Activated T-helper 2 cell treated with anti-CD3 and anti-CD28 coated beads, Interferon-gamma antibody, Interleukin-2, Interleukin-4, amounts not matched to agents 10 μg/mL and 5 μg/mL and 100 μg/mL, durations not matched to agents 14 hours and 24 hours and 36 hours (primary cell): ENCODE results near the gene ZC3H13. TPM values are rescaled to one million over a fixed set of nuclear protein-coding genes. Genes with fewer than 3 reads are reported as not detected.
"Not testable (repeated sequence)": the region's sequence is repeated elsewhere in the genome, so short reads cannot be mapped to it uniquely, and the experiment has no call there.

ENCODE experiments used
- DNase-seq: peaks from one replicate; pipeline ENCODE4 v3.0.0; 2021; ENCODE audit warnings: low spot score
- H3K27ac Mint-ChIP-seq: one replicate; pipeline ENCODE4 v1.8.0; 2021; ENCODE audit warnings: mixed read lengths
- H3K27me3 Mint-ChIP-seq: one replicate; pipeline ENCODE4 v1.8.0; 2021; ENCODE audit warnings: low read depth, mixed read lengths
- H3K36me3 Mint-ChIP-seq: one replicate; pipeline ENCODE4 v1.8.0; 2021; ENCODE audit warnings: low read depth, mixed read lengths
- H3K4me1 Mint-ChIP-seq: one replicate; pipeline ENCODE4 v1.8.0; 2021; ENCODE audit warnings: low read depth, mixed read lengths
- H3K4me3 Mint-ChIP-seq: one replicate; pipeline ENCODE4 v1.8.0; 2021; ENCODE audit warnings: low read depth, mild to moderate bottlenecking, moderate library complexity, mixed read lengths
- H3K9me3 Mint-ChIP-seq: one replicate; pipeline ENCODE4 v1.8.0; 2021; ENCODE audit warnings: mixed read lengths
- intact Hi-C: fragments of 100-400 bp; cut with micrococcal nuclease; formaldehyde crosslinking; loops from one replicate; pipeline ENCODE4 v1.15.1; 2023
- total RNA-seq: library from RNA; stranded (reverse); gene quantifications from 2 replicates; pipeline ENCODE4 v1.2.3, GENCODE V29; 2022

ZC3H13 gene
- total RNA-seq, 1 donor from 2014 or later = 55.2 TPM

GRCh38 chr13:45981127-45981526, 71.4 kb downstream of the ZC3H13 start:
- peaks cover 14% of the 10 kb centered on the region for H3K4me1 Mint-ChIP-seq
- H3K4me3 Mint-ChIP-seq, H3K27me3 Mint-ChIP-seq, intact Hi-C loops, DNase-seq, H3K9me3 Mint-ChIP-seq, H3K27ac Mint-ChIP-seq: not testable (repeated sequence)
- H3K36me3 Mint-ChIP-seq = peaks cover 72% of the 10 kb centered on the region

DNA sequence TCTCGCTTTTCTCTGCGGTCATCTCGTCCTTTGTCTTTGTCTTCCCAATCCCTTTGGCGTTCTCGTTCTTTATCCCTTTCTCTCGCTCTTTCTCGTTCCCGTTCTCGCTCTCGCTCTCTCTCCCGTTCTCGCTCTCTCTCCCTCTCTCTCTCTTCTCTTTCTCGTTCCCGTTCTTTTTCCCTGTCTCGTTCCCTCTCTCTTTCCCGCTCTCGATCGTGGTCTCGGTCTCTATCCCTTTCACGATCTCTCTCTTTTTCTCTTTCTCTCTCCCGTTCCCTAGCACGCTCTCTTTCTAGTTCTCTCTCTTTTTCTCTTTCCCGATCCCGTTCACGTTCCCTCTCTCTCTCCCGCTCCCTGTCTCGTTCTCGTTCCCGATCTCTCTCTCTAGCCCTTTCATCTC, 77.2 kb downstream of the ZC3H13 start:
- Mint-ChIP-seq H3K27ac (peak overlapping the region; percentile 27), H3K9me3 (no peaks in the 10 kb centered on the region), H3K27me3 (no peaks in the 10 kb centered on the region), H3K4me3 (no peak overlapping the region), H3K36me3 (peaks cover 74% of the 10 kb centered on the region), H3K4me1 (peaks cover 12% of the 10 kb centered on the region)
- no peak for DNase-seq
- intact Hi-C loops = no loop called here

- Mint-ChIP-seq H3K27me3 (no peaks in the 10 kb centered on the region), H3K4me1 (peaks cover 12% of the 10 kb centered on the region), H3K9me3 (no peaks in the 10 kb centered on the region), H3K36me3 (peaks cover 73% of the 10 kb centered on the region), H3K27ac (no peak overlapping the region), H3K4me3 (no peak overlapping the region)
- DNase-seq = no peak
- intact Hi-C loops = no loop called here
These were observed 78.0 kb downstream of the ZC3H13 start for GRCh38 chr13:45974500-45974899.

- Mint-ChIP-seq H3K4me3 (no peak overlapping the region), H3K27me3 (no peaks in the 10 kb centered on the region), H3K4me1 (peaks cover 11% of the 10 kb centered on the region), H3K27ac (no peak overlapping the region), H3K9me3 (no peaks in the 10 kb centered on the region), H3K36me3 (peaks cover 68% of the 10 kb centered on the region)
- DNase-seq = no peak
- intact Hi-C loops = no loop called here
These were observed 85.0 kb downstream of the ZC3H13 start for GRCh38 chr13:45967589-45967988.

DNA sequence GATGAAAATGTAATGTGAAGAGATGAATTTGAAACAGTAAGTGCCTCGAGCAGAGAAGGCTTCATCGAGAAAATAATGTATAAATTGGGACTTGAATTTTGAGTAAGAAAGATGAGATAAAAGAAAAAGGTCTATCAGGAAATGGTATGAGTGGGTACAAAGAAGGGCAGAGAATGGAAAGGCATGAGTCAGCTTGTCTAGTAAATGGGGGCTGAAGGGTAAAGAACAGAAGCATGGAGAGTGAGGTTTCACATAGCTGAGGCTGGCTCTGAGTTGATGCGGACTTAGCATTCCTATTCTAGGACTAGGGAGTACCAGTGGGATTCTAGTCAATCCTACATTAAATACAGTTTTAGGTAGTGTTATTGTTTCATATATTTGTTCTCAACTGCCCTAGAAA, 85.8 kb downstream of the ZC3H13 start:
- intact Hi-C loops = no loop called here
- no peak for DNase-seq
- peaks cover 64% of the 10 kb centered on the region for H3K36me3 Mint-ChIP-seq
- peak overlapping the region; percentile 56 for H3K27ac Mint-ChIP-seq
- no peaks in the 10 kb centered on the region for H3K9me3 Mint-ChIP-seq
- no peaks in the 10 kb centered on the region for H3K27me3 Mint-ChIP-seq
- H3K4me1 Mint-ChIP-seq = peaks cover 11% of the 10 kb centered on the region
- H3K4me3 Mint-ChIP-seq = no peak overlapping the region

DNA sequence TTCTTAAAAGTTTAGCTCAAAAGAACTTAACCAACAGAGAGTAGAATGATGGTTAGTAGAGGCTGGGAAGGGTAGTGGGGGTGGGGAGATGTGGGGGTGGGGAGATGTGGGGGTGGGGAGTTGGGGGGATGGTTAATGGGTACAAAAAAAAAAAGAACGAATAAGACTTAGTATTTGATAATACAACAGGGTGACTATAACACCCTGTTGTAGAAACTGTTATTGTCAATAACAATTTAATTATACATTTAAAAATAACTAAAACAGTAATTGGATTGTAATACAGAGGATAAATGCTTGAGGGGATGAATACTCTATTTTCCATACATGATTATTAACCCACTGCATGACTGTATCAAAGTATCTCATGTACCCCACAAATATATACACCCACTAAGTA, 91.1 kb downstream of the ZC3H13 start:
- peaks cover 3% of the 10 kb centered on the region for H3K4me1 Mint-ChIP-seq
- DNase-seq = no peak
- no peaks in the 10 kb centered on the region for H3K27me3 Mint-ChIP-seq
- H3K9me3 Mint-ChIP-seq = no peaks in the 10 kb centered on the region
- intact Hi-C loops = no loop called here
- H3K27ac Mint-ChIP-seq = no peak overlapping the region
- peaks cover 66% of the 10 kb centered on the region for H3K36me3 Mint-ChIP-seq
- no peak overlapping the region for H3K4me3 Mint-ChIP-seq

DNA sequence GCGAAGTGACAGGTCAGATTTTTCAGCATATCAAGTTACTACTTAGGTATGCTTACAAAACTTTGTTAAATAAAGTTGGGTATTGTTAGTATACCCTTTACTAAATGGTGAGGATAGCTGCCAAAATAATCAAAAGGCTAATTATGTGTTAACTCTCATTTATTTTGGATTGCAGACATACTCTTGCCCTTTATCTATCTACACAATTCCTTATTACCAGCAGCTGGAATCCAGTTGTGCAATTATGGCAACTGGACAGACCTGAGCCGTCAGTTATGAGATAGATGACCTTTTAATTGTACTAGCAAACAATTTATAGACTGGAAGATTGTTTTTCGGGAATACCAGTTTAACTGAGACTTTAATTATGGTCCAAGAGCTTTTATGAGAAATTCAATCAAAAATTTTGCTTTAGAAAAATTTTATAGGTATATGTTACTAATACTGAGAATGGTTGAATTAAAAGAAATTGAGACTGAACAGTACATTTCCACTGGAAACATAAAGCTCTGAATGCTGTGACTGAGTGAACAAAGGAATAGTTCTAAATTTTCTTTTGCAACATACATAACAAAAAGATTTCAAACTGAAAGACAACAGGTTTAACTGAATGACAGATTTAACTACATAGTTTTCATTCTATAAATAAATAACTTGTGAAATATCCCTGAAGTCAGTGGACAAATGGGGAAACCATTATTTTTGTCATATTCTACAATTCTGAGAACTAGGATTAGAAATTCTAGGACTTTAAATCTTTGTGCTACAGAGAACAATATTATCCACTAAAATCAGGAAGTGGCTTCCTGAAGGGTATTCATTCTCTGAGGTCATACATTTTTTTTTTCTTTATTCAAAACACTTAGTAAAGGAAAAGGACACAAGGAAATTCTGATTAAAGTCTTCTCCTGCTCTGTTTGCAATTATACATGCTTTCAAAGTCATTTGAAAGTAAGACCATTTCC, 97.4 kb downstream of the ZC3H13 start:
- intact Hi-C loops = no loop called here
- Mint-ChIP-seq H3K4me3 (no peak overlapping the region), H3K36me3 (peaks cover 35% of the 10 kb centered on the region), H3K27me3 (no peaks in the 10 kb centered on the region), H3K9me3 (no peaks in the 10 kb centered on the region), H3K27ac (no peak overlapping the region), H3K4me1 (no peaks in the 10 kb centered on the region)
- no peak for DNase-seq

GRCh38 chr13:45953082-45953481, 99.5 kb downstream of the ZC3H13 start:
- Mint-ChIP-seq H3K27me3 (no peaks in the 10 kb centered on the region), H3K27ac (no peak overlapping the region), H3K36me3 (peaks cover 26% of the 10 kb centered on the region), H3K4me1 (no peaks in the 10 kb centered on the region), H3K4me3 (no peak overlapping the region), H3K9me3 (no peaks in the 10 kb centered on the region)
- DNase-seq = no peak
- intact Hi-C loops = no loop called here

- Mint-ChIP-seq H3K36me3 (peaks cover 13% of the 10 kb centered on the region), H3K27ac (no peak overlapping the region), H3K4me3 (no peak overlapping the region), H3K4me1 (peaks cover 4% of the 10 kb centered on the region), H3K9me3 (no peaks in the 10 kb centered on the region), H3K27me3 (no peaks in the 10 kb centered on the region)
- no peak for DNase-seq
- intact Hi-C loops = no loop called here
These were observed 100.8 kb downstream of the ZC3H13 start for GRCh38 chr13:45951724-45952123.

DNA sequence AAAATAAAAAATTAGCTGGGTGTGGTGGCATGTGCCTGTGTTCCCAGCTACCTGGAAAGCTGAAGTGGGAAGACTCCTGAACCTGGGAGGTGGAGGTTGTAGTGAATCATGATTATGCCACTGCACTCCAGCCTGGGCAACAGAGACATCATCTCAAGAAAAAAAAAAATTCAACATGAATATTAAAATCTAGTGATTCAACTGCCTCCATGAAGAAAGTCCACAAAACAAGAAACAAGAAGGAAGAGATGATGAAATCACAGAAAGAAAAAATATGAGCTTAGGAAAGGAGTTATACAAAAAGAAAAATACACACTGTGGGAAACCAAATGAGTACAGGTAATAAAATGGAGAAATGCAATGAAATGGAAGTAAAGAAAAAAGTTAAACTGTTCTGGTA, 101.4 kb downstream of the ZC3H13 start:
- Mint-ChIP-seq H3K36me3 (peaks cover 9% of the 10 kb centered on the region), H3K4me1 (peaks cover 4% of the 10 kb centered on the region), H3K27me3 (no peaks in the 10 kb centered on the region), H3K4me3 (no peak overlapping the region), H3K27ac (no peak overlapping the region), H3K9me3 (no peaks in the 10 kb centered on the region)
- intact Hi-C loops = no loop called here
- DNase-seq = no peak

DNA sequence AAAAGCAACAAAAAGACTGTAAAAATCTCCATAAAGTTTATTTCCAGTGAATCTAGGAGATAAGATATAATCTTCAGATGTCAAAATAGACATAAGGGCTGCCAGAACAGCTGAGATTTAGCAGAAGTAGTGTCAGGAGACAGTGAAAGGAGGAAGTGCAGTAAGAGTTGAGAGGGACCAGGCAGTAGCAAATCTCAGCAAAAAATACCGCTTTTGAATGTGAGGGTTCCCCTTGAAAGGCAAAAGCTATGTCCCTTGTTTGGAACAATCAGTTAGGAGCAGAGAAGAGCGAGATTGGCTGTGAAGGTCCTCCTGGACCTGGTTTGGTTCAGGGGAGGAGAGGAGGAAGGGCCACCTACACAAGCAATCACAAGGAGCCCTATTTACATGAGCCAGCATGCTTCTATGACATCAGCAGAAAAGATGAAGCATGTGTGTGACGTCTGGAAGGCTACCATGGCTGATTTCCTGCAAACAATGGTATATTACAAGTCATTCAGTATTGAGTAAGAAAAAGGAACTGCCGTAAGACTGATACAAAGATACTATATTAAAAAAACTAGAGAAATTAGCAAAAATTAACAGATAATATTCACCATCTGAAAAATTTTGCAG, 102.1 kb downstream of the ZC3H13 start:
- H3K4me1 Mint-ChIP-seq = peaks cover 4% of the 10 kb centered on the region
- no peaks in the 10 kb centered on the region for H3K27me3 Mint-ChIP-seq
- peaks cover 7% of the 10 kb centered on the region for H3K36me3 Mint-ChIP-seq
- no peaks in the 10 kb centered on the region for H3K9me3 Mint-ChIP-seq
- no peak for DNase-seq
- H3K27ac Mint-ChIP-seq = no peak overlapping the region
- intact Hi-C loops = no loop called here
- no peak overlapping the region for H3K4me3 Mint-ChIP-seq

- Mint-ChIP-seq H3K27me3 (no peaks in the 10 kb centered on the region), H3K4me3 (no peak overlapping the region), H3K36me3 (peaks cover 7% of the 10 kb centered on the region), H3K27ac (no peak overlapping the region), H3K4me1 (peaks cover 4% of the 10 kb centered on the region), H3K9me3 (no peaks in the 10 kb centered on the region)
- DNase-seq = no peak
- intact Hi-C loops = no loop called here
These were observed 103.4 kb downstream of the ZC3H13 start for GRCh38 chr13:45949161-45949560.

DNA sequence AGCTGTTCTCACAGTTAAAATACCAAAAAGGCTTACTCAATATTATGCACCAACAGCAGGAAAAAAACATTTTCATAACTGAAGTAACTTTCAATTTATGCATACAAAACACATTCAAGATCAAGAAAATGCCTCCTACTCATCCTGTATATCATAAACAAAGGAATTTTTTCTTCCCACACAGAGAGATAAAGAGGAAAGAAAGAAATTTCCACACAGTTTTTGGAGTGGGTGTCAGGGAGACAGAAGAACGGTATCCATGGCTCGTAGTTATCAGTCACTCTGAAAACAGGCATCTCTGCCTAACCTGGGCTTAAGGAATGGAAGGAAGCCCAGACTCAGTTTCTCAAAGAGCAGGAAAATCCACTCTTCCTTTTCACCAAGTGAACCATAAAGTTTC, 108.6 kb downstream of the ZC3H13 start:
- intact Hi-C loops = no loop called here

More for the DNA sequence above, 108.6 kb downstream of the ZC3H13 start:
- H3K27me3 Mint-ChIP-seq = peaks cover 5% of the 10 kb centered on the region
- no peak for DNase-seq
- H3K4me1 Mint-ChIP-seq = peaks cover 4% of the 10 kb centered on the region
- H3K36me3 Mint-ChIP-seq = no peaks in the 10 kb centered on the region
- no peak overlapping the region for H3K4me3 Mint-ChIP-seq
- no peak overlapping the region for H3K27ac Mint-ChIP-seq
- no peaks in the 10 kb centered on the region for H3K9me3 Mint-ChIP-seq
